MG63 (cell line): ENCODE results near the gene MYOM3. TPM values are rescaled to one million over a fixed set of nuclear protein-coding genes. Genes with fewer than 3 reads are reported as not detected.
A peak's percentile ranks its signal among the peaks of the same experiment; 100 is the strongest.
"Not testable (repeated sequence)": the region's sequence is repeated elsewhere in the genome, so short reads cannot be mapped to it uniquely, and the experiment has no call there.

Experiments
- DNase-seq: peaks from one replicate; pipeline ENCODE4 v3.0.0-alpha.2; 2020
- H3K27me3 ChIP-seq: fragments of 250-450 bp; sonication (Bioruptor Pico); 2 replicates; pipeline ENCODE4 v1.5.1; 2020; ENCODE audit warnings: mild to moderate bottlenecking, moderate library complexity
- H3K36me3 ChIP-seq: fragments of 250-450 bp; sonication (Bioruptor Pico); 2 replicates; pipeline ENCODE4 v1.5.1; 2020; ENCODE audit warnings: mild to moderate bottlenecking, moderate library complexity
- H3K4me3 ChIP-seq: fragments of 250-450 bp; sonication (Bioruptor Pico); 2 replicates; pipeline ENCODE4 v1.5.1; 2020; ENCODE audit warnings: mild to moderate bottlenecking, moderate library complexity
- H3K9me3 ChIP-seq: fragments of 250-450 bp; sonication (Bioruptor Pico); 2 replicates; pipeline ENCODE4 v1.5.1; 2020; ENCODE audit warnings: mild to moderate bottlenecking, moderate library complexity
- total RNA-seq: library from RNA; depleted of rRNA; stranded (reverse); fragments of >200 nt; shearing (Covaris generic); gene quantifications from 2 replicates; pipeline ENCODE4 v1.2.3, GENCODE V29; 2014; ENCODE audit warnings: low replicate concordance

MYOM3 gene
- total RNA-seq, 1 experiment from 2014 or later: 0.13 TPM

DNA sequence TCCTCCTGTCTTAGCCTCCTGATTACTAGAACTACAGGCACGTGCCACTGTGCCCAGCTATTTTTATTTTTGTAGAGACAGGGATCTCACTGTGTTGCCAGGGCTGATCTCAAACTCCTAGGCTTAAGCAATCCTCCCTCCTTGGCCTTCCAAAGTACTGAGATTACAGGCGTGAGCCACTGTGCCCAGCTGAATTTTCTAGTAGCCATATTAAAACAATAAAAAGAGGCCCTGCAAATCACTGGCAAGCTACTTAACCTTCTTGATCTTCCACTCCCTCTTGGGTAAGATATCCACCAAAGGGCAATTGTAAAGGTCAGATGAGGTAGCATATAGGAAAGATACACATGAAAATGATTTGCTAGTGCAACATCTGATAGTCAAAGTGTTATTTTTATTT, 66.2 kb downstream of the MYOM3 start:
- peak; percentile 71 for DNase-seq
- H3K4me3 ChIP-seq: no peak overlapping the region

DNA sequence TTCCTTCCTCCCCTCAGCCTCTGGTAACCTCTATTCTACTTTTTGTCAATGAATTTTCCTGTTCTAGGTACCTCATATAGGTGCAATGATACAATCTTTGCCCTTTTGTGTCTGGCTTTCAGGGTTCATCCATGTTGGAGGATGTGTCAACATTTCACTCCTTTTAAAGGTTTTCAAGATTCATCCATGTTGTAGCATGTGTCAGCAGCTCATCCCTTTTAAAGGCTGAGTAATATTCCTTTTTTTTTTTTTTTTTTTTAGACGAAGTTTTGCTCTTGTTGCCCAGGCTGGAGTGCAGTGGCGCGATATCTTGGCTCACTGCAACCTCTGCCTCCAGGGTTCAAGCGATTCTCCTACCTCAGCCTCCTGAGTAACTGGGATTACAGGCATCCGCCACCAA, 67.3 kb downstream of the MYOM3 start:
- H3K9me3 ChIP-seq, DNase-seq, H3K27me3 ChIP-seq, H3K4me3 ChIP-seq, H3K36me3 ChIP-seq: not testable (repeated sequence)

More for the DNA sequence above, 66.2 kb downstream of the MYOM3 start:
- Histone ChIP-seq H3K27me3 (no peaks in the 10 kb centered on the region), H3K9me3 (no peaks in the 10 kb centered on the region), H3K36me3 (no peaks in the 10 kb centered on the region)

DNA sequence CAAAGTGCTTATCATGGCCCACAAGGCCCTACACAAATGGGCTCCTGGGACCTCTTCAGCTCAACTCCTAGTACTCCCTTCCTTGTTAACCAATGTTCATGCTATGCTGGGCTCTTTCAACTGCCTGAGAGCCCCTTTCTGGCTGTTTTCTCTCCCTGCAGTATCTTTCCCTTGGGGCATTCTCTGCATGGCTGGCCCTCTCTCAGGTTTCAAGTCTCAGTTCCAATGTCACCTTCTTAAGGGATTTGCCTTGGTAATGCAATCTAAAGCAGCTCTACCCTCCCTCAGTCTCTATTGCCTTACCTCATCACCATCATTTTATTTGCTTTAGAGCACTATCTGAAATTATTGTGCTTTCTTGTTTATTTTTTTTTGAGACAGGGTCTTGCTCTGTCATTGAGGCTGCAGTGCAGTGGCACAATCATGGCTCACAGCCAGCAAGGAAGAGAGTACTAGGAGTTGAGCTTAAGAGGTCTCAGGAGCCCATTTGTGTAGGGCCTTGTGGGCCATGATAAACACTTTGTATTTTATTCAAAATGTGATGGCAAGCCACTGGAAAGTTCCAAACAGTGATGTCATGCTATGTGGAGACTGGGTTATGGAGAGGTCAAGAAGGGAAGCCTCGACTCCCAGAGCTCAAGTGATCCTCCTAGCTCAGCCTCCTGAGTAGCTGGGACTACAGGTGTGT, 68.4 kb downstream of the MYOM3 start:
- H3K27me3 ChIP-seq: no peaks in the 10 kb centered on the region
- H3K4me3 ChIP-seq: no peak overlapping the region
- no peaks in the 10 kb centered on the region for H3K36me3 ChIP-seq
- H3K9me3 ChIP-seq: no peaks in the 10 kb centered on the region
- no peak for DNase-seq

DNA sequence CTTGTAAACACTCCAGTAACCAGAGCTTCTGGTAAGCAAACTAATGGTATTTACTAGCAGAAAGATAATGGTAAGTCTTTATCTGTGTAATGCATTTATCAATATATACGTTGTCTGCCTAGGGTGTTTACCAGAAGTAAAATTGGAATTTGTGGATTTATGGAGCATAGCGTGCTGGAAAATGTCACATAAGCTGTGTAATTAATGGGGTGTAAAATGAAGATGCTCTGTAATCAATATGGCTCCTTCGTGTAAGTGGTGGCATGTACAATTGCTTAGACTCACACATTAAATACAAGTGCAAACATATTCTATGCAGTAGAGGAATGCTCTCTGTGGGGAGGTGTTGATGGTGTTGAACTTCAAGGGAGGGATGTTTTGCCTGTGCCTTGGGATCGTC, 69.6 kb downstream of the MYOM3 start:
- Histone ChIP-seq H3K9me3 (no peaks in the 10 kb centered on the region), H3K27me3 (no peaks in the 10 kb centered on the region), H3K4me3 (no peak overlapping the region), H3K36me3 (no peaks in the 10 kb centered on the region)
- no peak for DNase-seq

DNA sequence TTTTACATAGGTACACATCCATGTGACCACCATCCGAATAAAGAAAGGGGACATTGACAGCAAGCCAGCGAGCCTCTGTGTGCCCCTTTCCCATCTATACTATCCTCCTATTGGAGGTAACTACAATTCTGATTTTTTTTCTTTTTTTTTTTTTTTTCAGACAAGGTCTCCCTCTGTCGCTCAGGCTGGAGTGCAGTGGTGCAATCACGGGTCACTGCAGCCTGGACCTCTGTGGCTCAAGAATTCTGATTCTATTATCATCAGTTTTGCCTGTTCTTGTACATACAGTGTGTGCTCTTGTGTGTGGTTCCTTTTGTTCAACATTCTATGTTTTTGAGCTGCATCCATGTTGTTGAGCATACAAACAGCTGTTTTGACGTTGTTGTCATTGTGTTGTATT, 75.8 kb downstream of the MYOM3 start:
- no peak for DNase-seq
- Histone ChIP-seq H3K27me3 (no peaks in the 10 kb centered on the region), H3K36me3 (no peaks in the 10 kb centered on the region), H3K9me3 (no peaks in the 10 kb centered on the region), H3K4me3 (no peak overlapping the region)

DNA sequence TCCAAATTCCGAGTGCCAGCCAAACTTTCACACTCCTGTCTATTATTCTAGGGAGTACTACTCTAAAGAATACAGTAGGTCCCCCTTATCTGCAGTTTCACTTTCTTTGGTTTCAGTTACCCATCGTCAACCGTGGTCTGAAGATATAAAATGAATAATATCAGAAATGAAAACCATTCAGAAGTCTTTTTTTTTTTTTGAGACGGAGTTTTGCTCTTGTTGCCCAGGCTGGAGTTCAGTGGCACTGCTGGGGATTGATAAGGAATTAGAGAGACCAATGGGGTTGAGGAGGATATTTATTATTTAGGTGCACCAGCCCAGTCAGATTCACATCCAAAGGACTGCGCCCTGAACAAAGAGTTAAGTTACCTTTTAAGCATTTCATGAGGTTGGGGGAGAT, 79.0 kb downstream of the MYOM3 start:
- Histone ChIP-seq H3K36me3 (no peaks in the 10 kb centered on the region), H3K4me3 (peak overlapping the region; percentile 38), H3K9me3 (no peaks in the 10 kb centered on the region), H3K27me3 (no peaks in the 10 kb centered on the region)
- DNase-seq: no peak

DNA sequence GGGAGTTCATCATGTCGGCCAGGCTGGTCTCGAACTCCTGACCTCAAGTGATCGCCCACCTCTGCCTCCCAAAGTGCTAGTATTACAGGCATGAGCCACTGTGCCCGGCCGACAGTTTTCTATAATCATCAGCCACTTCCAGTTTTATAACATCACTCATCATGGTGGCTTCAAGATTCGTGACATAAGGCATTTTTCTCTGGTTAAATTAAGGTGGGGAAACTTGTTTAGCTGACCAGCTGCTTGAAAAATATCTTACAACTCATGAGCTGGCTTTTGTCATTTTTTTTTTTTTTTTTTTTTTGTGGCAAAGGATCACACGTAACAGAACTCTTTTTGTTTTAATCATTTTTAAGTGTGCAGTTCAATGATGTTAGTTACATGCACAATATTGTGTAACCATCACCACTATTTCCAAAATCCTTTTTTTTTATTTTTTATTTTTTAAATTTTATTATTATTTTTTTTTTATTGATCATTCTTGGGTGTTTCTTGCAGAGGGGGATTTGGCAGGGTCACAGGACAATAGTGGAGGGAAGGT, 80.9 kb downstream of the MYOM3 start:
- H3K4me3 ChIP-seq, H3K36me3 ChIP-seq, DNase-seq, H3K9me3 ChIP-seq, H3K27me3 ChIP-seq: not testable (repeated sequence)

DNA sequence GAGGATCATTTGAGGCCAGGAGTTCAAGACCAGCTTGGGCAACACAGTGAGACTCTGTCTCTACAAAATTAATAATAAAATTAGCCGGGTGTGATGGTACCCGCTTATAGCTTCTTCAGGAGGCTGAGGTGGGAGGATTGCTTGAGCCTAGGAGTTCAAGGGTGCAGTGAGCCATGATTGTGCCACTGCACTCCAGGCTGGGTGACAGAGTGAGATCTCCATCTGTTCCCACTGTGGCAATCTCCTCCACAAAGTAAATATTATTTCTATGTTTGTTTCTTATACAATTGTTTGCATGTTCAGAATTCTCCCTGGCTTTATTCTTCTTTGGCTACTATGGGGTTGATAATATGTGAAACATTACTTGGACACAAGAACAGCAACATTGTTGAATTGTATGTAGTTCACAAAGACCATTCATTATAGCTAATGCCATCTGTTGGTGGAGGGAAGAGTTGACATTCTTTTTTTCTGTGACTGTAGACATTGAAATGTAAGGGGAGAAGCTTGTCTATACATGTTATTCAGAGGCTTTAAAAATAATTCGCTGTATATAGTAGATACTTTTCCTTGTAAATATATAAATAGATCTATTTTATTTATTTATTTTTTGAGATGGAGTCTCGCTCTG, 84.0 kb downstream of the MYOM3 start:
- H3K9me3 ChIP-seq: no peaks in the 10 kb centered on the region
- no peak for DNase-seq
- H3K27me3 ChIP-seq: no peaks in the 10 kb centered on the region
- H3K4me3 ChIP-seq: no peak overlapping the region
- no peaks in the 10 kb centered on the region for H3K36me3 ChIP-seq

DNA sequence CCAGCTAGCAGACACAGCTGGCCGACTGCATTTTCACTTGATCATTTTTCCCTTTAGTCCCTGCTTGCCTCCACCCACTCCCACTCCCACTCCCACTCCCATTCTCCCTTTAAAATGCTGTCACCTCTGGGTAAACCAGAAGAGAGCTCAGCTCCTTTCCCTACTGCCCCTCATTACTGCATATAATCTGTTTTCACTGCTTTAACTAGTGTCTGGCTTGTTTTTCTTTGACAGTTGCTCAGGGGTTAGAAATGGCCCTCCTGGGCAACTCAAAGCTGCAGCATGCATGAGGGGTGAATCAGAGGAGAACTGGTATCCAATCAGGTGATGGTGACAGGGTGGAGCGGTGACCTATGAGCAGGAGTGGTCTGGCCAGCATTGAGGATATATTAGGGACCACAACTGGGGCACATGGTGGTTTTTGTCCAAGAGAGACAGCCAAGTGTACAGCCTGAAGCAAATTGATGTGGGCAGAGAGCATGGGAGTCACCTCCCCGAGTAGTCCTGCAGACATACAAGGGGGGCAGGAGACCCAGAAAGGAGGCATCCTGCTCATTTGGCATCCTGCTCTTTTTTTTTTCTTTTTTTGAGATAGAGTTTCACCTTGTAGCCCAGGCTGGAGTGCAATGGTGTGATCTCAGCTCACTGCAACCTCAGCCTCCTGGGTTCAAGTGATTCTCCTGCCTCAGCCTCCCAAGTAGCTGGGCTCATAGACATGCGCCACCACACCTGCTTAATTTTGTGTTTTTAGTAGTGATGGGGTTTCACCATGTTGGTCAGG, 89.2 kb downstream of the MYOM3 start:
- peak; percentile 93 for DNase-seq
- H3K27me3 ChIP-seq: no peaks in the 10 kb centered on the region
- no peaks in the 10 kb centered on the region for H3K9me3 ChIP-seq
- H3K4me3 ChIP-seq: no peak overlapping the region
- no peaks in the 10 kb centered on the region for H3K36me3 ChIP-seq

DNA sequence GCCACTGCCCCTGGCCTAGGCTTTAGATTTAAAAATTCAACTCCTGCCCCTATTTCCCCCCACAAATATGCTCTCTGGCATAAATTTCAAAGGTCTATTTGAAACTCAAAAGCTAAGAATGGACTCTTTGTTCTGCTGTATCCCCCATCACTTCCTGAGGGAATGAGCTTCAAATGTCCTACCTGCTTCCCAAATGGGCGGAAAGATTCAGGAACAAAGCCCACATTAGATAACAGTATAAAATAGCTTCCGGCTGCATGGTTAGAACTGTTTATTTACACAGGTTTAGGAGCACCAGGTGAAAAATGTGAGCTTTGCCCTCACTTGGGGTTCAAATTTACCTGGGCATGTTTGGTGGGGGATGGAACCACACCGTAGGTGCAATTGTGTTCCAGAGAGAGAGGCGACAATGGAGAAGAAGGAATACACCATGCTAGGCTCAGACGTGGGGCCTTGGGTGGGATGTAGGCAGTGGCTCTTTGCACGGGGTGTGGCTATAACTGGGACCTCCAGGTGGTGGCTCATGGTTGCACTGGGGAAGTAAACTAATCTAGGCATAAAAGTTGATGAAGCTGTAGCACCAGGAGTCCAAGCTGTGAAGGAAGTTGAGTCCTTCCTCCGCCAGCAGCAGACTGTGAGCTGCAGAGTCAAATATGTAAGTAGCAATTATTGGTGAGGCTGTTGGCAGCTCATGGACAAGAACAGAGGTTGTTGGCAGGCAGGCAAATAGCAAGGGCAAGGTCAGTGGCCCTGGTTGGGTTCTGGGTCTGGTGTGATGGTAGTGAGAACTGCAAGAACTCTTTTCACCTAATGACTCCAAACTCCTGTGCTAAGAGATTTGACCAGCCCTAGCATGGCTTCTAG, 90.3 kb downstream of the MYOM3 start:
- peak; percentile 87 for DNase-seq
- Histone ChIP-seq H3K4me3 (no peak overlapping the region), H3K27me3 (no peaks in the 10 kb centered on the region), H3K9me3 (no peaks in the 10 kb centered on the region), H3K36me3 (no peaks in the 10 kb centered on the region)

DNA sequence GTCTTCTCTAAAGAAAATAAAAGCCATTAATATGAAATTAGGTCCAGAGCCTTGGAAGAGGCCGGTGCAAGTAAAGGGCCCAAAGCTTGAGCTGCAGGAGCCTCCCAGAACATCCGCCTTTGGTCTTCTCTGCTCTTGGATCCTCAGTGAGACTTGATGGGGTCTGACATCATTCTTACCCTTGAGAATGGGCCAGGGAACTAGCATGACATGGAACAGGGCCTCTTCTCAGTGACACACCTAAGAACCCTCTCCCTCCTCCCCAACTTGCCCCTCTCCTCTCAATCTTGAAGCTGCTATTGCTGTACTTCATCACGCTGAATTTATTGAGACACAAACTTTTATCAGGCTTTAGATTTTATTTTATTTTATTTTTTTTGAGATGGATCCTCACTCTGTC, 91.5 kb downstream of the MYOM3 start:
- Histone ChIP-seq H3K27me3 (no peaks in the 10 kb centered on the region), H3K36me3 (no peaks in the 10 kb centered on the region), H3K9me3 (no peaks in the 10 kb centered on the region), H3K4me3 (no peak overlapping the region)
- DNase-seq: no peak

DNA sequence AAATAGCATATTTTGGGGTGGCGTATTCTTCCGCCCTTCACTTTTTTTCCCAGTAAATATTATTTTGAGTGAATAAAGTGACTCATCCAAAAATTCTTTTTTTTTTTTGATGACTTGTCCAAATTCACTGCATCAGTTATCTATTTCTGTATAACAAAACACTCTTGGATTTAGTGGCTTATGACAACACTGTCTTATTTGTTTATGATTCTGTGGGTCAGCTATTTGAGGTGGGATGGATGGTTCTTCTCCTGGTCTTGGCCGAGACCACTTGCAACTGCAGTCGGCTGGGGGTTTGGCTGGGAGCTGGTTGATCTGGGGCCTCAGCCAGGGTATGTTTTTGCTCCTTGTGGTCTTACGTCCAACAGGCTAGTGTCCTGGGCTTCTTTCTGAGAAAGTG, 91.9 kb downstream of the MYOM3 start:
- peak; percentile 90 for DNase-seq
- no peaks in the 10 kb centered on the region for H3K9me3 ChIP-seq
- H3K4me3 ChIP-seq: no peak overlapping the region
- H3K27me3 ChIP-seq: no peaks in the 10 kb centered on the region
- no peaks in the 10 kb centered on the region for H3K36me3 ChIP-seq

DNA sequence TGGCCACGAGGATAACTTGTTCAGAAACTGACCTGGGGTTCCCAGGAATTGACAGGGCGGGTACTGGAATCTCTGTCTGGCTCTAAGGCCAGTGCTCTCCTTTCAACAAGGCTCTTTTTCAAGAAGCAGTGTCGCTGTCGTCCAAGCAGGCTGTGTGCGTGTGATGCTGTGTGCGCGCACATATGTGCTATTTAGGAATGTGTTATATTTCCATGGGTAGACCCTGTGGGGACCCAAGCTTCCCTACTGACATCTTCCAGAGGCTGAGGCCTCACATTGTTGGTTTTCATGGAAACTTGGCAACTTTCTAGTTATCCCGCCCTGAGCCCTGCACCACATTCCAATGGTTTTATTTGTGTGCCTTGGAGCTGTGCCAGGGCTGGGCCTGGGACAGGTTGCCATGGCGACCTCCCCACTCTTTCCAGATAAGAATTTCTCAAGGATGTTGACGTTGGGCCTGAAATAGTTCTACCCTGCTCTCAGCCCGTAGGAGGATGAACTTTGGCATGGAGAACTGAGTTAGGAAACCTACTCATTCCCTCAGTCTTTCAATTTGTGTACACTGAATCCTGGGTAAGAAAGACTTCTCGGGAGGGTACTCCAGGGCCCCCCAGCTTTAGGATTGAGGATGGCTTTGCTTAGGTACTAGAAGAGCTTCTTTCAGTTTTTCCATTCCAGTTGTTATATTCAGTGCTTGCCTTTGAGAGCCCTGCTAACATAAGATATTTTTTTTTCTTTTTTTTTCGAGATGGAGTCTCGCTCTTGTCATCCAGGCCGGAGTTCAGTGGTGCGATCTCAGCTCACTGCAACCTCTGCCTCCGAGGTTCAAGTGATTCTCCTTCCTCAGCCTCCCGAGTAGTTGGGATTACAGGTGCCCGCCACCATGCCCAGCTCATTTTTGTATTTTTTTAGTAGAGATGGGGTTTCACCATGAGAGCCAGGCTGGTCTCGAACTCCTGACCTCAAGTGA, 93.0 kb downstream of the MYOM3 start:
- Histone ChIP-seq H3K9me3 (no peaks in the 10 kb centered on the region), H3K27me3 (no peaks in the 10 kb centered on the region), H3K36me3 (no peaks in the 10 kb centered on the region), H3K4me3 (no peak overlapping the region)
- DNase-seq: peak; percentile 97

DNA sequence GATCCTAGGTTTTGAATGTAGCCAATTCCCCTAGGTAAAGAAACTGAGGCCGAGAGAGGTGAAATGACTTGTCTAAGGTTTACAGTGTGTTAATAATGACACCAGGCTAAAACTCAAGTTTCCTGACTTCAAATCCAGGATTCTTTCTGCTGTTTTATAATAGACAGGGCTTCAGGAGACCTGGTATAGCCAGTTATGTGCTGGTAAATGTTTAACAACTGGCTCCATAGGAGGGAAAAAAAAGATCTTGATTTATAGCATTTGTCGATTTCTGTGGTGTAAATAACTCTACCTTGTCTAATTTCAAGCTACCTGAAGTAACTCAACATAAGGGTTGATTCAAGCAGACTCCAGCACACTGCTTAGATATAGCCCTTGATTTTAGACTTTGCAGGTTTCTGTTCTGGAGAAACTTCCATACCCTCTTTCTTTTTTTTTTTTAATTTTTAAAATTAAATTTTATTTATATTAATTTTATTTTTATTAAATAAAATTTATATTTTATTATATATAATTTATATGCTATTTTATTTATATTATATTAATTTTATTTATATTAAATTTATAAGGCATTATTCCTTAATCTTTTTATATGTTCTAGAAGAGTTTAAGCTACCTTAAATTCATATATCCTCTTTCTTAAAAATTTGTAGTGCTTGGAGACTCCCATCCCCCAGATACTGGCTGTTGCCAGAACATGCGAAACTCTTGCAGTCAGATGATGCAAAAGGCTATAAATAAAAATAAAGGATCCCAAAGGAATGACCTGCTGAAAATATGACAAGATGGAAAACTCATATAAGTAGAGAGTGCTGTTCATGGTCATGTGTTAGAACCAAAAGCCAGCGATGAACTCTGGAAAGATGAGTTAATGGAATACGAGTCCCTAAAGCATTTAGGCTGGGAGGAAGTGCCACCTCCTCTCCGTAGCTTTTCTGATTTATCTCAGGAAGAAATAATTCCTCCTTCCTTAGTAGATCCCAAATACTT, 96.4 kb downstream of the MYOM3 start:
- Histone ChIP-seq H3K9me3 (no peaks in the 10 kb centered on the region), H3K36me3 (no peaks in the 10 kb centered on the region), H3K27me3 (no peaks in the 10 kb centered on the region), H3K4me3 (no peak overlapping the region)
- DNase-seq: no peak

DNA sequence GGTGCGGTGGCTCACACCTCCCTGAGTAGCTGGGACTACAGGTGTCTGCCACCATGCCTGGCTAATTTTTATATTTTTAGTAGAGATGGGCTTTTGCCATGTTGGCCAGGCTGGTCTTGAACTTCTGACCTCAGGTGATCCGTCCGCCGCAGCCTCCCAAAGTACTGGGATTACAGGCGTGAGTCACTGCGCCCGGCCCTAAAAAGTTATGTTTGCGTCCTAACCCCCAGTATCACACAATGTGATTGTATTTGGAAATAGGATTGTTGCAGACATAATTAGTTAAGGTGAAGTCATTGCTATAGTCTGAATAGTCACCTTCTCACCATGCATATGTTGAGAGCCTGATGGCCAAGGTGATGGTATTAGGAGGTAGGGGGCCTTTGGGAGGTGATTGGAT, 99.1 kb downstream of the MYOM3 start:
- DNase-seq, H3K36me3 ChIP-seq, H3K27me3 ChIP-seq, H3K4me3 ChIP-seq, H3K9me3 ChIP-seq: not testable (repeated sequence)
